Skeletal muscle tissue (tissue), 4 donors: ENCODE data around the gene CSTPP1. TPM values are rescaled to one million over a fixed set of nuclear protein-coding genes. Genes with fewer than 3 reads are reported as not detected.

Source experiments
- H3K27ac ChIP-seq: one replicate; pipeline ENCODE4 v1.7.0; 2013; ENCODE audit warnings: mild to moderate bottlenecking, low read depth, low read length, inconsistent platforms
- H3K27me3 ChIP-seq, 3 donors: one replicate each; pipeline ENCODE4 v1.7.0; 2013; ENCODE audit warnings: low read length in 3 of 3; ENCODE audit not compliant: control insufficient read depth in 3 of 3, insufficient read depth in 3 of 3
- H3K36me3 ChIP-seq, 3 donors: one replicate each; pipeline ENCODE4 v1.7.0; 2013; ENCODE audit warnings: low read length in 3 of 3; ENCODE audit not compliant: control insufficient read depth in 3 of 3, insufficient read depth in 3 of 3
- H3K4me1 ChIP-seq, 3 donors: one replicate each; pipeline ENCODE4 v1.7.0; 2013; ENCODE audit warnings: low read length in 3 of 3, mild to moderate bottlenecking in 3 of 3; ENCODE audit not compliant: control insufficient read depth in 3 of 3, insufficient read depth in 3 of 3
- H3K4me3 ChIP-seq, 3 donors: one replicate each; pipeline ENCODE4 v1.7.0; 2013; ENCODE audit warnings: low read length in 3 of 3
- H3K9ac ChIP-seq, 3 donors: one replicate each; pipeline ENCODE4 v1.7.0; 2013; ENCODE audit warnings: low read length in 3 of 3, mild to moderate bottlenecking in 3 of 3, moderate library complexity in 2 of 3, low read depth in 1 of 3
- H3K9me3 ChIP-seq, 3 donors: one replicate each; pipeline ENCODE4 v1.7.0; 2013; ENCODE audit warnings: low read length in 3 of 3; ENCODE audit not compliant: control insufficient read depth in 3 of 3
- total RNA-seq: library from RNA; depleted of rRNA; stranded (reverse); fragments of >200 nt; gene quantifications from one replicate; pipeline ENCODE4 v1.2.3, GENCODE V29; 2014
- donor health status: Osteomylitis.

The CSTPP1 gene
- total RNA-seq, 1 donor from 2014 or later = 16.7 TPM

DNA sequence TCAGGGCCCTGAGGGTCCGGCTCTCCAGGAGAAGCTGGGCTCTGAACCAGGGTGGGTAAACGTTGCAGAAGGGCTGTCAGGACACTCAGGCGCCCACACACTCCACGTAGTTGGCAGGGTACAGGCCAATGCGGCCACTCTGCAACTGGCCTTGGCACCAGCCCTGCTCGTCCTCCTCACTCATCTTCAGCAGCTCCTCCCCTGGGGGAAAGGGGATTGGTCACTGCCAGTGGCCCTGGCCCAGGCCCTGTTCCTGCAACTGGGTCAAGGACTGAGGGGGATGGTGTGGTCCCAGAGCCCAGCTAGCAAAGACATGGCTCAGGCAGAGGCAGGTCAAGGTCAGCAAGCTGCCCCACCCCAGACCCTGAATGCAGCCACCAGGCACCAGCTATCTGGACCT lies 241.3 kb downstream of the CSTPP1 start:
- H3K27ac ChIP-seq = peak overlapping the region; percentile 99
- peaks cover 82 to 91% (median 84%) of the 10 kb centered on the region in 3 donors for H3K4me1 ChIP-seq
- H3K9ac ChIP-seq = peak overlapping the region; percentile 78 to 100 (median 87)
- no peaks in the 10 kb centered on the region for H3K9me3 ChIP-seq
- peak overlapping the region; percentile 12 to 78 (median 69) for H3K4me3 ChIP-seq
- peaks cover 63 to 76% (median 65%) of the 10 kb centered on the region in 3 donors for H3K36me3 ChIP-seq
- H3K27me3 ChIP-seq = no peaks in the 10 kb centered on the region

DNA sequence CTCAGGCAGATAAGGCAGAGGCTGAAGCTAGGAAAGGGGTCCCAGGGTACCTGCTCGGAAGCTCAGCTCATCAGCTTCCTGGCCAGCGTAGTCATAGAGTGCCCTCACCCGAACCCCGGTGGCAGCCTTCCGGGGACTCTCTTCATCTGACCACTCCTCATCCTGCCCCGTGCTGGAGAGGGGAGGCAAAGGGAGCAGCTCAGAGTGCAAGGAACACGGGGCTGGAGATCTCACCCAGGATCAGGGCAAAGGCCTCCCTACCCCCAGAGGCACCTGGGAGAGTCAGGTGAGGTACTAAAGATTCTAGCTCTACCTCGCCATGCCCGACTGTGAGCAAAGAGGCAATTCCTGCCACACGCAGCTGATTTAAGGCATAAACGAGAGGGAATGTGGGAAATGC lies 241.8 kb downstream of the CSTPP1 start:
- Histone ChIP-seq H3K4me3 (peak overlapping the region in 1 of 3 donors; percentile 78), H3K27me3 (no peaks in the 10 kb centered on the region), H3K36me3 (peaks cover 58 to 71% (median 60%) of the 10 kb centered on the region in 3 donors), H3K4me1 (peaks cover 79 to 88% (median 82%) of the 10 kb centered on the region in 3 donors), H3K9me3 (no peaks in the 10 kb centered on the region), H3K9ac (peak overlapping the region; percentile 78 to 100 (median 87)), H3K27ac (peak overlapping the region; percentile 99)

DNA sequence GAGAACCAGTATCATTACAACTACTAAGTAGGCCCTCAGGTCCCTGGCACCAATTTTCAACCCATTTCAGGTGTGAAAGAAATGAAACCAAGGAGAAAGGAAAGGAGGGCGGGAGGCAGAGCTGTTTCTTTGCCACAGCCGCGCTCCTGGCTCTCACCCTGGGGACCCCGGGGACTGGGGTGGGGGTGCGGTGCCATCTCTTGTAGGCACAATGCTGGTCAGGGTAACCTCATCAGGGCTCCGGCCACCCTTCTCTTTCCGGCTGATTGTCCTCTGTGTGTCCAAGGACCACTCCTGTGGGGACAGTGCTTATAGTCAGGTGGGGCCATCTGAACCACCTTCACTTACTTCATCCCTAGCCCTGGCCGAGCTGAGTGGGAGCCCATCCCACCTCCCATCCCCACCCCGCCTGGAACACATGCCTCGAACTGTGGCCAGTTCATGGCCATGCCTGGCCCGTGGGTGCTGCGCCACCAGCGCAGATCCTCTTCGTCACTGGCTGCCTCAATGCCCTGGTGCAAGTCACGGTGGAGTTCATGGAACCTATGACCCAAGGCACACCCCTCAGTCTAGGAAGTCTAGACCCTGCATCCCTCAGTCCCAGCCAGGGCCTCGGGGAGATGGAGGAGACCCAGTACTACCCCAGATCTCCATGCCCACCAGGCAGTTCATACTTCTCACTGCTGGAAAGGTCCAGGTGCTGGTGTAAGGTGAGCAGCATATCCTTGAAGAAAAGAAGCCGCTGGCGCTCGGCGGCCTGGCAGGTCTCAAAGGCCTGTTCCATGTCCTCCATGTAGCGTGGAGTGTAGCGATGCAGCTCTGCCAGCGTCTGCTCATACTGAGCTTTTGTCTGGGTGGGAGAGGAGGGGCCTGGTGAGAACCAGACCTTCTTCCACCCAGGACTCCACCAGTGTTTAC lies 242.4 kb downstream of the CSTPP1 start:
- H3K27ac ChIP-seq = peak overlapping the region; percentile 99
- H3K4me1 ChIP-seq = peaks cover 77 to 87% (median 81%) of the 10 kb centered on the region in 3 donors

DNA sequence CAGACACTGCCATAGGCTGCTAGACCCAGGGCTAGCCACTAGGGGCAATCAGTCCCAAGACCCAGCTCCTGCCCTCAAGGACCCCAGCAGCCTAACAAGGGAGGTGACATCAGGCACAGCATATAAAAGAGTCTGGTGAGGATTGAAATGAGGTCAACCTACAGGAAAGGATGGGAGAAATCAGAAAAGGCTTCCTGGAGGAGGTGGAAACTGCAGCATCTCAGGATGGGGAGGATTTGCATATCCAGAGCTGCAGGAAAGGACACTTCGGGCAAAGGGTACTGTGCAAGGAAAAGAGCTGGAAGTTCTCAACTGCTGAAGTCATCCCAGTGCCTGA lies 243.1 kb downstream of the CSTPP1 start:
- Histone ChIP-seq H3K27me3 (no peaks in the 10 kb centered on the region), H3K4me3 (peak overlapping the region in 2 of 3 donors; percentile 22 to 45), H3K4me1 (peaks cover 82 to 91% (median 82%) of the 10 kb centered on the region in 3 donors), H3K9me3 (no peaks in the 10 kb centered on the region), H3K9ac (peak overlapping the region; percentile 1 to 100 (median 45)), H3K36me3 (peaks cover 51 to 70% (median 52%) of the 10 kb centered on the region in 3 donors), H3K27ac (peak overlapping the region; percentile 99)

More for the DNA sequence above, 242.4 kb downstream of the CSTPP1 start:
- Histone ChIP-seq H3K9me3 (no peaks in the 10 kb centered on the region), H3K27me3 (no peaks in the 10 kb centered on the region), H3K4me3 (peak overlapping the region in 1 of 3 donors; percentile 49), H3K9ac (peak overlapping the region; percentile 23 to 100 (median 45)), H3K36me3 (peaks cover 52 to 66% (median 53%) of the 10 kb centered on the region in 3 donors)

DNA sequence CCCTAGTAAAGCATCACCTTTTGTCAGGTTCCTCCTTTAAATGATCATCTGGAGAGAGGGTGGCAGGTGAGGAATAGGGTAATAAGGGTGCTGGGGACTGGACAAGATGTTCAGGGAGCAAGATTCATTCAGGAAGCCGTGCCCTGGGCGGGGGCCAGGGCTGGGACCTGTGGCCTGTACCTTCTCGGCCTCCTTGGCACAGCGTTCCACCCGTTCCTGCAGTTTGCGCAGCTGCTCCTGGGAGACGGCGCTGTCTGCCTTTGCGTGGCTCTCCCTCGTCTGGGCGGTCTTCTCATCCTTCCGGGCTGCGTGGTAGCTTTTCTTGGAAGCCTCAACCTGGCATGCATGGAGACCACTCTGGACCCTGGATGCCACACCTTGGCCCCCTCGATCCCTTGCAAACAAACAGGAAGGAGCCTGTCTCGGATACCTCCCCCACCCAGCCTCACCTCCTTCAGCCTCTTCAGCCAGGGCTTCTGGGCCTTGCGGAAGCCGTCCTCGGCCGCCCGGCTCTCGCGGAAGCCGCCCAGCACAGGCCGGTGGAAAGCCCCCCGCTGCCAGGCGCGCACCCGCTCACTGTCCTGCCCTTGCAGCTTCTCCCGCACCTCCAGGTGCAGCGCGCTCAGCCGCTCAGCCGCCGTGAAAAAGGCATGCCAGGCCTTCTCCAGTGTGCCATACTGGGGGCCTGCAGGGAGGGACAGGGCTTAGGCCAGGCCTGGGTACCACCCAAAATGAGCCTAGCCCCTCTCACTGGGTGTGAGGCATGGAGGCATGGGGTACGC lies 243.6 kb downstream of the CSTPP1 start:
- Histone ChIP-seq H3K9ac (peak overlapping the region in 2 of 3 donors; percentile 93 to 100), H3K9me3 (no peaks in the 10 kb centered on the region), H3K4me3 (peak overlapping the region in 2 of 3 donors; percentile 22 to 68), H3K27ac (peak overlapping the region; percentile 99), H3K4me1 (peaks cover 80 to 91% (median 80%) of the 10 kb centered on the region in 3 donors), H3K27me3 (no peaks in the 10 kb centered on the region), H3K36me3 (peaks cover 45 to 67% (median 47%) of the 10 kb centered on the region in 3 donors)

DNA sequence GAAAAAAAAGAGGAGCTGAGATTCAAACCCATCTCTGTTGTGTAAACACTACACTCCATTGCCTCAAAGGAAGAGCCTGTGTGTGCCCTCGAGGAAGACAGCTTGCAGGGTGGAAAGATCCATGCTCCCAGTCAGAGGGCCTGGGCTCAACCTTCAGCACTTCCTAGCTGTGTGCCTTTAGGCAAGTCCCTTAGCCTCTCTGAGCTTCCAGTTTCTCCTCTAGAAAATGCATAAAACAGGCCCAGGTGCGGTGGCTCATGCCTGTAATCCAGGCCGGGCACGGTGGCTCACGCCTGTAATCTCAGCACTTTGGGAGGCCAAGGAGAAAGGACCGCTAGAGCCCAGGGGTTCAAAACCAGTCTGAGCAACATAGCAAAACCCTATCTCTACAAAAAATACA lies 244.7 kb downstream of the CSTPP1 start:
- Histone ChIP-seq H3K4me3 (peak overlapping the region; percentile 70 to 83 (median 82)), H3K36me3 (peaks cover 37 to 57% (median 39%) of the 10 kb centered on the region in 3 donors), H3K27ac (peak overlapping the region; percentile 99), H3K9ac (peak overlapping the region in 2 of 3 donors; percentile 93 to 100), H3K9me3 (no peaks in the 10 kb centered on the region), H3K4me1 (peaks cover 69 to 85% (median 70%) of the 10 kb centered on the region in 3 donors), H3K27me3 (no peaks in the 10 kb centered on the region)

DNA sequence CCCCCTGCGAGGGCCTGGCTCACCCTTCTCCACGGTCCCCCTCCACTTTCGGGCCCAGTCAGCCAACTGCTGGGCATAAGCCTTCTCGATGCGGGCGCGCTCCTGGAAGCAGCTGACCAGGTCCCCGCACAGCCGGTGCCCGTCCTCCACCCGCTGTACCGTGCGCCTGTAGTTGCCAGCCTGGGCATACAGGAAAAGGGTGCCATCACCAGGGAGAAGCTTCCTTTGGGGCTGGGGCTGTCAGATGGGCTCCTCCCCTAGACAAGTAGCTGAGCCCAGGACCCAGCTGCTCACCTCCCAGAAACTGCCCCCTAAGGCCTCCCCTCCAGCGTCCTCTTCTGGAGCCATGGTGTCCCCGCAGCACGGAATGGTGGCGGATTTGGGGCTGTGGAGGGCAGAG lies 245.8 kb downstream of the CSTPP1 start:
- Histone ChIP-seq H3K9ac (peak overlapping the region; percentile 87 to 100 (median 93)), H3K4me3 (peak overlapping the region; percentile 70 to 83 (median 82)), H3K4me1 (peaks cover 71 to 84% (median 72%) of the 10 kb centered on the region in 3 donors), H3K36me3 (peaks cover 36 to 53% (median 39%) of the 10 kb centered on the region in 3 donors), H3K27ac (peak overlapping the region; percentile 99), H3K9me3 (no peaks in the 10 kb centered on the region), H3K27me3 (no peaks in the 10 kb centered on the region)

DNA sequence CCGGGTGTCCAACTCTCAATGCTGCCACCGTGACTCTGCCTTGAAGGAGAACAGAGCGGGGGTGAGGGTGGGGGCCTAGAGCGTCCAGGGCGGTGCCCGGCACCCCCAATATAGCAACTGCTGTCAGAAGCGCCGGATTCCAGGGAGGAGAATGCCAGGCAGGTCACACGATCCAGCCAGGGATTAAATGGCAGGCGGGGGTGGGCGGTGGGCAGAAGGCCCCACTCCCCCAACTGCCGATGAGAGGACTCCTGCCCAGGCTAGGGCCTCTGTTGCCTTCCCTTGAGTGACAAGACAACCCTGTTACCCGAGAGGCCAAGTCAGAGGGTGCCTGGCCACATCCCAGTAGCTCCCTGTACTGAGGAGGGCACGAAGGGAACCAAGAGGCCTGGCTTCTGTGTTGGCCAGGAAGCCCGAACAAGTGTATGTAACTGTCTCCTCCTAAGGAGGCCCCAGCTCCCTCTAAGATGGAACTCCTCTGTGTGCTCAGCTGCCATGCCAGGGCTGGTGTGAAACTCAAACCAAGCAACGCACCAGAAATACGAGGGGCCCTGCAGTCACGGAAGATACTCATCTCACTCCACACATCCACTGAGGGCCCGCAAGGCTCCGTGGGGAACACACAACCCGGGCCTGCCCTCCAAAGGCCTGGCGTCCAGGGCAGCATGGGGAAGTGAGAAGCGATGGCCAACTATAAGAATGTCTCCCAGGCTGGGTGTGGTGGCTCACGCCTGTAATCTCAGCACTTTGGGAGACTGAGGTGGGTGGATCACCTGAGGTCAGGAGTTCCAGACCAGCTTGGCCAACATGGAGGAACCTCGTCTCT lies 246.7 kb downstream of the CSTPP1 start:
- Histone ChIP-seq H3K4me3 (peak overlapping the region; percentile 3 to 94 (median 83)), H3K27ac (peak overlapping the region; percentile 99), H3K9me3 (no peaks in the 10 kb centered on the region), H3K9ac (peak overlapping the region; percentile 81 to 100 (median 97)), H3K4me1 (peaks cover 71 to 83% (median 72%) of the 10 kb centered on the region in 3 donors), H3K36me3 (peaks cover 32 to 46% (median 32%) of the 10 kb centered on the region in 3 donors), H3K27me3 (no peaks in the 10 kb centered on the region)

DNA sequence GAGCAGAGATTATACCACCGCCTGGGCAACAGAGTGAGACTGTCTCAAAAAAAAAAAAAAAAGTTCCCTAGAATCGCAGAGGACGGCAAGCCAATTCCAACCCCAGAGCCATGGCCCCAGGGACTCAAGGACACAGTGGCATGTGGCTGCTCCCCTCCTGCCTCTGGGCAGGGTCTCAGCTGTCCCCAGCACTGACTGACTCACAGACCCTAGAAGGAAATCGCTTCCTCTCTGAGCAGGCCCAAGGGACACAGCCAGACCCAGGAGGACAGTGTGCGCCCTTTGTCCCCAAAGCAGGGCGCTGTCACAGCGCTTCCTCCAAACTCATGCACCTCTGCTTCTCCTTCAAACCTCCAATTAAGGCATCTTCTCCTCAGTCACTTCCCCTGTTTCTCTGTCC lies 247.4 kb downstream of the CSTPP1 start:
- Histone ChIP-seq H3K27ac (peak overlapping the region; percentile 99), H3K9me3 (no peaks in the 10 kb centered on the region), H3K27me3 (no peaks in the 10 kb centered on the region), H3K36me3 (peaks cover 25 to 39% (median 25%) of the 10 kb centered on the region in 3 donors), H3K4me3 (peak overlapping the region; percentile 81 to 94 (median 82)), H3K4me1 (peaks cover 68 to 81% (median 68%) of the 10 kb centered on the region in 3 donors), H3K9ac (peak overlapping the region; percentile 81 to 100 (median 97))
